Activated T-cell treated with anti-CD3 and anti-CD28 coated beads, Interleukin-2, amount 50 U/mL, for 1 hour (primary cell): Measurements from ENCODE around the gene PFKM.

ENCODE experiments used
- DNase-seq: peaks from one replicate; pipeline ENCODE4 v3.0.0-alpha.2; 2020

Gene PFKM

GRCh38 chr12:48160046-48160445, 40.9 kb downstream of the PFKM start:
- no peak for DNase-seq

GRCh38 chr12:48160807-48161206, 41.6 kb downstream of the PFKM start:
- no peak for DNase-seq

DNA sequence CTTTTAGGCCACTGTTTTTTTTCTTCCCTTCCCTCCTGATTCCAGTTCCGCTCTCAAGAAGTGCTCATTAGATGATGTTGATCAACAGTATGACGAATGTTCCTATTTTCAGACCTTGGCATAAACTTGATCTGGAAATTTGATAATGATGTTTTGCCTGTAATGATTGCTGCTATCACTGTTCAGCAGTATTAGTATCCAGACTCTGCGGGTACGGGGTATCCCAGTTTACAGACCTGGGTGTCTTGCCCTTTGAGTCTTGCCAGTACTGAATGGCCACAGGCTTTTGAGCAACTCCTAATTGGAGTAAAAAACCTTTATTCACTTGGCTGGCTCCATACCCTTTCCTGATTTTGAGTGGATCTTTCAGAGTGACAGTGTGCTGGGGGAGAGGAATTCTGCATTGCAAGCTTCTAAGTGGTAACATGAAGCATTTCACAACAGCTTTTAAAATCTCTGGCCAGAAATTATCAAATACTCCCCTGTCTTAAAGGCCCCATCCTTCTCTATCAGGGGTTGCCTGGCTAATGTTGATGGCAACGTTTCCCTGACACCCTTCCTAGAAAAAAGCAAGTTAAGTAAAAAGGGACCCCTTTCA, 44.1 kb downstream of the PFKM start:
- no peak for DNase-seq

DNA sequence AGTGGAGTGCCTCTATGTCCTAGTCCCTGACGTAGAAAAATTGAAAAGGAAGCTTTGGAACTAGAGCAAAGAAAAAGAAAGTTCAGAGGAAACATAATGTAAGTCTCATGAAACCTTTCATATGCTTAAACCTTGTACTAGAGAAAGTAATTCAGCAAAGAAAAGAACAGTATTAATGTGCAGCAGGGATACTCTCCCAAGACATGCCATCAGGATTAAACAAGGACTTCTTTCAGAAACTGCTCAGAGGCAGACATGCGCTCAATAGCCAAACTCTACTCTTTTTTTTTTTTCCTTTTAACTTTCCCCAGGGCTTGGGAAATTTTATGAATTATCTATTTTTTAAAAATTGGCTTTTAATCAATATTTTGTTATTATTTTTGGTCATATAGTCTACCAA, 45.3 kb downstream of the PFKM start:
- DNase-seq: no peak

GRCh38 chr12:48165089-48165981, 46.2 kb downstream of the PFKM start:
- no peak for DNase-seq

- no peak for DNase-seq
Measured at GRCh38 chr12:48169011-48169410, 49.8 kb downstream of the PFKM start.

- DNase-seq: no peak
Measured at GRCh38 chr12:48175613-48176416, 56.7 kb downstream of the PFKM start.

DNA sequence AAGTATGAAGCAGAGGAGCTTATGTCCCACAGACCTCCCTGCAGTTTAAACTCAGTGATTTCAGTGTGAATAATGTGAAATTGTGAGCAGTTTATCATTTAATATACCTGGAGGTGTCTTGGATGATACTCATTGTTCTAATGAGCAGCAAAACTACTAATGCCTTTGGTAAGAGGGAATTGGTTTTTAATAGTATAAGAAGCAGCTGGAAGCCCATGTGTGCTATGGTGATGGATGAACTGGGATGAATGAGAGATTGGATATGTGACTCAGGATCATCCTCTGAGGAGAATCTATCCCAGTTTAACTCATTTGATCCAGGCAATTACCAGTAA, 57.2 kb downstream of the PFKM start:
- DNase-seq: no peak

GRCh38 chr12:48177982-48178381, 58.8 kb downstream of the PFKM start:
- DNase-seq: no peak

DNA sequence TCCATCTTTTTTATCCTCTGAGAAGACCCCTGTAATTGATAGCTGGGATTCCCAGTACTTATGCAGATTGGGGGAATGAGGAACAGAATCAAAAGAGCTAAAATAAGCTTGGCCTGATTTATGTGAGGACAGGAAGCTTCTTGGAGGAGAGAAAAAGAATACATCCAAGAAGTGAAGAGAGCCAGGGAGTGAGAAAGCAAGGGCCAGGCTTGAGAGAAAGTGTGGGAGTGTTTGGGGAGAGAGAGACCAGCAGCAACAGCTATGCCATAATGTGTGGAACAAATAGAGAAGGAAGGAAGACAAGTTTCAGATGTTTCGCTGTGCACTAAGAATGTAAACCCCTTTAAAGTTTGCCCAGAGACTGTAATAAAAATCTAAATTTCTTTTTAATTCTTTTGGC, 60.3 kb downstream of the PFKM start:
- no peak for DNase-seq

DNA sequence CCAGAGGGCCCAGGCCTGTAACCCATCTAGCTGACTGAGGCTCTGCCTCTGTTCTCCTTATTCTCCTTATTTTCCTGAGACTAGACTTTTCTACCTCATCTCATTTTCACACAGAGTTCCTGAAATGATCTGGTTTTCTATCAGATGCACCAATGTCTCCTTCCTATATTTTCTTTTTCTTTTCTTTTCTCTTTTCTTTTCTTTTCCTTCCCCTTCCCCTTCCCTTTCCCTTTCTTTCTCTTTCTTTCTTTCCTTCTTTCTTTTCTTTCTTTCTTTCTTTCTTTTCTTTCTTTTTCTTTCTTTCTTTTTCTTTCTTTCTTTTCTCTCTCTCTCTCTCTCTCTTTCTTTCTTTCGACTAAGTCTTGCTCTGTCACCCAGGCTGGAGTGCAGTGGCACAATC, 61.3 kb downstream of the PFKM start:
- no peak for DNase-seq

DNA sequence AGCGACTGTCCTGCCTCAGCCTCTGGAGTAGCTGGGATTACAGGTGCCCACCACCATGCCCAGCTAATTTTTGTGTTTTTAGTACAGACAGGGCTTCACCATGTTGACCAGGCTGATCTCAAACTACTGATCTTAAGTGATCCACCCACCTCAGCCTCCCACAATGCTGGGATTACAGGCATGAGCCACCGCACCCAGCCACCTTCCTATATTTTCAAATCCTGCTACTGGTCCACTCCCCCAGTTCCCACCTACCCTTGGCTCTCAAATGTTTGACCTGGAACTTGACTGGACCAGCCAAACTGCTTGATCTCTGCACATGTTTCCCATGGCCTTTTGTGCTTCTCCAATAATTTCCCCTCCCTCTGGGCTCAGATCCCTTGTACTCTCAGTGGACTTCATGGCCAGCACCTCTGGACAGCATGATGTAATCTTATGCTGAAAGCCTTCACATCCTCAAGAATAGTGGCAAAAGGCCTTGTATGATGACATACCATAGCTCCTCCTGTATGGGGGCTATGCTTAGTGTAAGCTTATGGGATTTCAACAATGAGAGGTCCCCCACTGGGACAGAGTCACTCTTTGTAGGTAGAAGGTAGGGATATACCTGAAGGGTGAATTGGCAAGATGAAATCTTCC, 61.8 kb downstream of the PFKM start:
- no peak for DNase-seq

- no peak for DNase-seq
Measured at GRCh38 chr12:48182631-48183030, 63.5 kb downstream of the PFKM start.

GRCh38 chr12:48183091-48183875, 64.1 kb downstream of the PFKM start, which contains the start of gene CCDC184:
Gene CCDC184 (plus strand): TSS chr12:48183644. CDS start chr12:48184123, 479 bp downstream.
- DNase-seq: peak; percentile 81

DNA sequence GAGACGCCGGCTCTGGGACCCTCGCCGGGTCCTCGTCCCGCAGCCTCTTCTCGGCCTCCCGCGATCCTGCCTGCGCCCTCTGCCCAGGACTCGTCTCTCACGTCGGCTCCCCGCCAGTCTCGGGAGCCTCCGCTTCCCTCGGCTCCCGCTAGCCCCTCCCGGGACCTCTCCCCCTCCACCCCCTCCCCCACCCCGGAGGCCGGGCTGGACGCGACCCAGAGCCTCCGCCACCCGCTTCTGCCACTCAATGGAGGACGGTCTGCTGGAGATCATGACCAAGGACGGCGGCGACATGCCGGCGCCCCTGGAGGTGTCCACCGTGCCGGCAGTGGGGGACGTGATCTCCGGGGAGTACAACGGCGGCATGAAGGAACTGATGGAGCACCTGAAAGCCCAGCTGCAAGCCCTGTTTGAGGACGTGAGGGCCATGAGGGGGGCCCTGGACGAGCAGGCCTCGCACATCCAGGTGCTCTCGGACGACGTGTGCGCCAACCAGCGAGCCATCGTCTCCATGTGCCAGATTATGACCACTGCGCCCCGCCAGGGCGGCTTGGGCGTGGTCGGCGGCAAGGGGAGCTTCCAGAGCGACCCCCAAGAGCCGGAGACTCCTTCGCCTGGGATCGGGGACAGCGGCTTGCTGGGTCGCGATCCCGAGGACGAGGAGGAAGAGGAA, 64.8 kb downstream of the PFKM start:
- DNase-seq: peak; percentile 52

- DNase-seq: no peak
Measured at GRCh38 chr12:48184549-48184922, 65.4 kb downstream of the PFKM start.

GRCh38 chr12:48185181-48185919, 66.2 kb downstream of the PFKM start:
- no peak for DNase-seq

- DNase-seq: no peak
Measured at GRCh38 chr12:48187916-48188695, 68.9 kb downstream of the PFKM start.

GRCh38 chr12:48189331-48190125, 70.4 kb downstream of the PFKM start:
- DNase-seq: peak; percentile 56
